GM19240 (cell line): ENCODE data around the gene MYL5.
A peak's percentile ranks its signal among the peaks of the same experiment; 100 is the strongest.
"Not testable (repeated sequence)": the region's sequence is repeated elsewhere in the genome, so short reads cannot be mapped to it uniquely, and the experiment has no call there.

ENCODE experiments used
- DNase-seq: peaks from one replicate; pipeline ENCODE4 v3.0.0; 2011; ENCODE audit warnings: low spot score; ENCODE audit not compliant: insufficient read length

MYL5 gene

GRCh38 chr4:705278-706082, 31.1 kb downstream of the MYL5 start, which contains the start of gene PCGF3:
PCGF3 (plus strand) TSS chr4:705832; CDS start chr4:733681, 27,849 bp downstream.
- peak; percentile 97 for DNase-seq

- not testable (repeated sequence) for DNase-seq
Observed at GRCh38 chr4:706083-706633, 31.8 kb downstream of the MYL5 start.

- no peak for DNase-seq
Observed at GRCh38 chr4:706834-707598, 32.7 kb downstream of the MYL5 start.

- DNase-seq, result no peak
Observed at GRCh38 chr4:707929-708630, 33.7 kb downstream of the MYL5 start.

GRCh38 chr4:708631-708933, 34.2 kb downstream of the MYL5 start:
- DNase-seq, result no peak

GRCh38 chr4:709348-709747, 35.0 kb downstream of the MYL5 start:
- no peak for DNase-seq

- no peak for DNase-seq
Observed at GRCh38 chr4:710116-710515, 35.8 kb downstream of the MYL5 start.

- no peak for DNase-seq
Observed at GRCh38 chr4:710916-711315, 36.6 kb downstream of the MYL5 start.

GRCh38 chr4:712093-712492, 37.8 kb downstream of the MYL5 start:
- DNase-seq, result no peak

- DNase-seq, result no peak
Observed at GRCh38 chr4:712916-713632, 38.7 kb downstream of the MYL5 start.

- no peak for DNase-seq
Observed at GRCh38 chr4:714087-714486, 39.7 kb downstream of the MYL5 start.

- no peak for DNase-seq
Observed at GRCh38 chr4:717601-718320, 43.4 kb downstream of the MYL5 start.

GRCh38 chr4:718460-718859, 44.1 kb downstream of the MYL5 start:
- no peak for DNase-seq

- no peak for DNase-seq
Observed at GRCh38 chr4:720111-720860, 45.9 kb downstream of the MYL5 start.

GRCh38 chr4:721261-722168, 47.2 kb downstream of the MYL5 start:
- no peak for DNase-seq

GRCh38 chr4:722169-722725, 47.9 kb downstream of the MYL5 start:
- DNase-seq, result no peak

GRCh38 chr4:722851-723360, 48.6 kb downstream of the MYL5 start:
- DNase-seq, result no peak
